ENCODE data around the gene RAMACL. TPM values are rescaled to one million over a fixed set of nuclear protein-coding genes. Genes with fewer than 3 reads are reported as not detected.

RAMACL gene
- total and polyA plus RNA-seq, 2 donors (not counting 1 experiment from before 2014, with no cell fraction given), result 2.7 TPM; not detected in 1

DNA sequence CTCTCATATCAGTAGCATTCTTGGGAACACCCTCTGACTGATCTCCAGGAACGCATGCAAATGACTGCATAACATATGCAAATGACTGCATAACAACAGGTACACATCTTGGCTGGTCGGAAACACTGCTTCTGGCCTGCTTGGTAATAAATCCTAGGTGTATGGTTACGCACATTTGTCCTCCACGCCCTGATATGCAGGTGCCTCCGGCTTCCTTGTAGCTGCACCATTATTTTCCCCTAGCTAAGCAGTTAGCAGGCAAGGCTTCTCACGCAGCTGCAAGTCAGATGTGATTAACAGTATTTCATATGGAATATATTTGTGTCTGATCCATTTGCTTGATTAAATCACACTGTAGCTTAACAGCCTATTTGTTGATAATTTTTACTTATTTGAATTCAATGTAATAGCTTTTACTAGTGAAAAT lies 34.6 kb upstream of the RAMACL start:
- intact Hi-C loops (cut with micrococcal nuclease), result loop anchor here (10.0 kb wide), 2 partner anchors 134 to 534 kb away; partner anchors contain the start of gene GPR31
- no peak overlapping the region for H3K4me3 ChIP-seq (ENCODE audit: control extremely low read depth in 1 of 5, extremely low read depth in 1 of 5, insufficient read depth in 1 of 5, low read depth in 2 of 5, low read length in 4 of 5)
- Mint-ChIP-seq H3K27me3 (no peaks in the 10 kb centered on the region), H3K27ac (no peak overlapping the region), H3K4me3 (no peak overlapping the region), H3K9me3 (ENCODE audit: insufficient read depth) (no peaks in the 10 kb centered on the region), H3K4me1 (peaks cover 9% of the 10 kb centered on the region)
- no peak overlapping the region for H3K4me2 ChIP-seq (replicated peaks; ENCODE audit: low read depth, low read length, poor library complexity, severe bottlenecking)
- CTCF ChIA-PET, result no interaction called here
- ATAC-seq (ENCODE audit: low read depth) (no peak), DNase-seq (no peak)
- H3K36me3 ChIP-seq (replicated peaks in 1 of 2; ENCODE audit: control extremely low read depth in 1 of 2, control insufficient read depth in 1 of 2, extremely low read depth in 1 of 2, insufficient read depth in 2 of 2, low read length in 1 of 2), result no peaks in the 10 kb centered on the region
- no peak overlapping the region for H3K9ac ChIP-seq (ENCODE audit: low read length)
- H3K27ac ChIP-seq (ENCODE audit: low read length in 2 of 2), result no peak overlapping the region
- H4K20me1 ChIP-seq (ENCODE audit: control insufficient read depth, insufficient read depth, low read length, poor library complexity, severe bottlenecking), result no peaks in the 10 kb centered on the region
- 95% methylated on average over 4 of the region's 6 CpGs for WGBS (ENCODE audit: insufficient coverage)
- POLR2A ChIA-PET, result no interaction called here
- TF ChIP-seq EZH2 (IDR thresholded peaks at IDR 0.05; ENCODE audit: borderline replicate concordance, insufficient read depth, low read depth, low read length, poor library complexity, severe bottlenecking), result no peak
- TF ChIP-seq, protein P1, sequence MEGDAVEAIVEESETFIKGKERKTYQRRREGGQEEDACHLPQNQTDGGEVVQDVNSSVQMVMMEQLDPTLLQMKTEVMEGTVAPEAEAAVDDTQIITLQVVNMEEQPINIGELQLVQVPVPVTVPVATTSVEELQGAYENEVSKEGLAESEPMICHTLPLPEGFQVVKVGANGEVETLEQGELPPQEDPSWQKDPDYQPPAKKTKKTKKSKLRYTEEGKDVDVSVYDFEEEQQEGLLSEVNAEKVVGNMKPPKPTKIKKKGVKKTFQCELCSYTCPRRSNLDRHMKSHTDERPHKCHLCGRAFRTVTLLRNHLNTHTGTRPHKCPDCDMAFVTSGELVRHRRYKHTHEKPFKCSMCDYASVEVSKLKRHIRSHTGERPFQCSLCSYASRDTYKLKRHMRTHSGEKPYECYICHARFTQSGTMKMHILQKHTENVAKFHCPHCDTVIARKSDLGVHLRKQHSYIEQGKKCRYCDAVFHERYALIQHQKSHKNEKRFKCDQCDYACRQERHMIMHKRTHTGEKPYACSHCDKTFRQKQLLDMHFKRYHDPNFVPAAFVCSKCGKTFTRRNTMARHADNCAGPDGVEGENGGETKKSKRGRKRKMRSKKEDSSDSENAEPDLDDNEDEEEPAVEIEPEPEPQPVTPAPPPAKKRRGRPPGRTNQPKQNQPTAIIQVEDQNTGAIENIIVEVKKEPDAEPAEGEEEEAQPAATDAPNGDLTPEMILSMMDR (IDR thresholded peaks at IDR 0.05), result no peak
- H3K79me2 ChIP-seq (ENCODE audit: control insufficient read depth, insufficient read depth, low read length), result peaks cover 5% of the 10 kb centered on the region
- H3K9me3 ChIP-seq (ENCODE audit: control extremely low read depth in 1 of 3, control insufficient read depth in 2 of 3, insufficient read depth in 1 of 3, low read length in 2 of 3), result no peaks in the 10 kb centered on the region
- H3K27me3 ChIP-seq (replicated peaks in 1 of 4; ENCODE audit: control extremely low read depth in 1 of 4, control insufficient read depth in 3 of 4, insufficient read depth in 4 of 4, low read length in 3 of 4), result peaks cover 0 to 7% (median 6%) of the 10 kb centered on the region in 4 experiments
- no peak overlapping the region for H2AFZ ChIP-seq (ENCODE audit: insufficient read depth, low read depth, low read length, poor library complexity, severe bottlenecking)
- peaks cover 1 to 6% of the 10 kb centered on the region in 2 donors for H3K4me1 ChIP-seq (ENCODE audit: control insufficient read depth in 2 of 2, insufficient read depth in 2 of 2, low read length in 2 of 2)

DNA sequence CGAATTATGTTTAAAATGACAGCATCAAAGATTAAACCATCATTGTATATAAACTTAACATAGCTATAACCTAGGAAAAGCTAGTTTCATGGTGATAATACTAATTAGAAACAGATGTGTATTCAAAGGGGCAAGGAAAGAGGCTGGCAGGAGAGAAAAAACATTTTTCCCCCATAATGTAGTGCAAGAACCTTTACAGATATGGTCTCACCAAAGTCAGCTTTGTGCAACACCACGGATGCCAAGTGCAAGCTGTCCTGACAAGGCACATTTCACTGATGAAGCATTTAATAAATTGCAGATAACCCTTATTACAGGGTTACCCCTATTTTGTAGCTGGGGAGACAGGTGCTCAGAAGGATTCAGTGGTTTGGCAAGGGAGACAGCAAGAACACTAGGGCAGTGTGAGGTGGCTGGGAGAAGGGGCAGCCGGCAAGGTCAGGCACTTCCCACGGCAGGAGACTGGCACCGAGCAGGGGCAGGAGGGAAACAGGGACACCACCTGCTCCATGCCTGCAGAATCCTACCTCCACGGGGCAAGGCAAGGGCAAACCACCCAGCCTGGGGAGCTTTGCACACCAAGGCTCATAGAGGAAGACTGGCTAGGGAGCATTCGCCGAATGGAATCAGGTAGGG lies 34.1 kb upstream of the RAMACL start:
- H3K4me1 Mint-ChIP-seq, result peaks cover 4% of the 10 kb centered on the region
- no peak overlapping the region for H3K27ac ChIP-seq (ENCODE audit: low read length in 2 of 2)
- no peaks in the 10 kb centered on the region for H4K20me1 ChIP-seq (ENCODE audit: control insufficient read depth, insufficient read depth, low read length, poor library complexity, severe bottlenecking)
- H3K36me3 ChIP-seq (replicated peaks in 1 of 2; ENCODE audit: control extremely low read depth in 1 of 2, control insufficient read depth in 1 of 2, extremely low read depth in 1 of 2, insufficient read depth in 2 of 2, low read length in 1 of 2), result no peaks in the 10 kb centered on the region
- ChIA-PET CTCF (no interaction called here), POLR2A (no interaction called here)
- H3K27ac Mint-ChIP-seq, result no peak overlapping the region
- no peak overlapping the region for H3K4me2 ChIP-seq (replicated peaks; ENCODE audit: low read depth, low read length, poor library complexity, severe bottlenecking)
- no peak overlapping the region for H2AFZ ChIP-seq (ENCODE audit: insufficient read depth, low read depth, low read length, poor library complexity, severe bottlenecking)
- H3K4me1 ChIP-seq (ENCODE audit: control insufficient read depth in 2 of 2, insufficient read depth in 2 of 2, low read length in 2 of 2), result peaks cover 0 to under 1% of the 10 kb centered on the region in 2 donors
- no peak overlapping the region for H3K9ac ChIP-seq (ENCODE audit: low read length)
- DNase-seq, result no peak
- TF ChIP-seq EZH2 (IDR thresholded peaks at IDR 0.05; ENCODE audit: borderline replicate concordance, insufficient read depth, low read depth, low read length, poor library complexity, severe bottlenecking), result no peak
- TF ChIP-seq, protein P1 (IDR thresholded peaks at IDR 0.05), result no peak
- H3K9me3 ChIP-seq (ENCODE audit: control extremely low read depth in 1 of 3, control insufficient read depth in 2 of 3, insufficient read depth in 1 of 3, low read length in 2 of 3), result no peaks in the 10 kb centered on the region
- no peaks in the 10 kb centered on the region for H3K27me3 Mint-ChIP-seq
- intact Hi-C loops (cut with micrococcal nuclease), result loop anchor here (10.0 kb wide), 2 partner anchors 134 to 534 kb away; partner anchors contain the start of gene GPR31
- no peaks in the 10 kb centered on the region for H3K9me3 Mint-ChIP-seq (ENCODE audit: insufficient read depth)
- 93% methylated on average over 5 of the region's 8 CpGs for WGBS (ENCODE audit: insufficient coverage)
- no peak overlapping the region for H3K4me3 Mint-ChIP-seq
- peaks cover 0 to 2% (median 1%) of the 10 kb centered on the region in 4 experiments for H3K27me3 ChIP-seq (replicated peaks in 1 of 4; ENCODE audit: control extremely low read depth in 1 of 4, control insufficient read depth in 3 of 4, insufficient read depth in 4 of 4, low read length in 3 of 4)
- H3K79me2 ChIP-seq (ENCODE audit: control insufficient read depth, insufficient read depth, low read length), result peaks cover 8% of the 10 kb centered on the region
- H3K4me3 ChIP-seq (ENCODE audit: control extremely low read depth in 1 of 5, extremely low read depth in 1 of 5, insufficient read depth in 1 of 5, low read depth in 2 of 5, low read length in 4 of 5), result no peak overlapping the region
- no peak for ATAC-seq (ENCODE audit: low read depth)
